ENCODE results near the gene SRRM2. TPM values are rescaled to one million over a fixed set of nuclear protein-coding genes. Genes with fewer than 3 reads are reported as not detected.
A peak's percentile ranks its signal among the peaks of the same experiment; 100 is the strongest.

The SRRM2 gene
- total RNA-seq, 4 donors from 2014 or later, result 545 to 3,500 (median 1,361) TPM

GRCh38 chr16:2775765-2776499 is 23.5 kb downstream of the SRRM2 start:
- Histone ChIP-seq H3K4me1 (peaks cover 17 to 32% (median 25%) of the 10 kb centered on the region in 4 donors), H3K4me3 (peak overlapping the region; percentile 72 to 98 (median 92)), H3K27me3 (no peaks in the 10 kb centered on the region), H3K9me3 (no peaks in the 10 kb centered on the region), H3K36me3 (peaks cover 0 to 13% (median 3%) of the 10 kb centered on the region in 4 donors), H3K27ac (peak overlapping the region; percentile 83 to 100 (median 99))
- in situ Hi-C loops (cut with MboI; ENCODE audit: low pct_ligation_motif_present in 1 of 4, low pct_unique_long_range_greater_than_20kb in 1 of 4, low sequenced_read_pairs in 3 of 4), result no loop called here
- no peak for DNase-seq
- TF ChIP-seq CTCF (IDR thresholded peaks at IDR 0.05) (no peak), POLR2A (IDR thresholded peaks at IDR 0.05) (no peak), POLR2AphosphoS5 (IDR thresholded peaks at IDR 0.05) (no peak), EP300 (IDR thresholded peaks at IDR 0.05; ENCODE audit: low read depth) (no peak)
- intact Hi-C loops (cut with DNase I; ENCODE audit: low total_unique reads), result no loop called here
- WGBS, 2 donors (ENCODE audit: low coverage in 1 of 2), result 38 to 41% methylated on average over 6 to 10 of the region's 11 CpGs

DNA sequence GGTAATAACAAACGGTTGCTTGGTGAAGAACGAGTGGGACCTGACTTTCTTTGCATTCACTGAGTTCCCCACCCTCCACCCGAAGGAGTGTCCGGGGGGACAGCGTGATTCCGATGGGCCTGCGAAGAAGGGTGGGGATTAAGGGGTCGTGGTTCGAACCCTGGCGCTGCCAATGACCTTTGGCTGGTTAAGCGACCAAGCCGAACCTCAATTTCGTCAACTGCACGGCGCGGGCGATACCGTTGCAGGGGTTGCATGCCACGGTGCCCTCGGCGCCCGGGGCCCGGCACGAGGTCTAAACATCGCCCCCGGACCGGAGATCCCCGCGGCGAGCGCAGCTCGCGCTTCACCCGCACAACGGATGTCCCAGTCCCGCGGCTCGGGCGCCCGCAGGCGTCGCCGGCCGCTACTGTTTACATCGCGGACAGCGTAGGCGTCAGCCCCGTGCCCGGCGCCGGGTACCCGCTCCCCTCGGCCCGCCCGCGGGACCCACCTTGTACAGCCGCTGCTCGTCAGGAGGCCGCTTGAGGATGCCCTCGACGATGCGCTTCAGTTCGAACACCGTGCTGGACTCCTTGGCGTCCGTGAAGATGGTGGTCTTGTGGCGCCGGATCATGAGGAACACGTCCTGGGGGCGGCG is 24.2 kb downstream of the SRRM2 start:
- in situ Hi-C loops (cut with MboI; ENCODE audit: low pct_ligation_motif_present in 1 of 4, low pct_unique_long_range_greater_than_20kb in 1 of 4, low sequenced_read_pairs in 3 of 4), result no loop called here
- Histone ChIP-seq H3K9me3 (no peaks in the 10 kb centered on the region), H3K27me3 (no peaks in the 10 kb centered on the region), H3K4me3 (peak overlapping the region; percentile 72 to 98 (median 92)), H3K36me3 (peaks cover 0 to 6% (median 0%) of the 10 kb centered on the region in 4 donors), H3K27ac (peak overlapping the region; percentile 83 to 100 (median 99)), H3K4me1 (peaks cover 16 to 27% (median 22%) of the 10 kb centered on the region in 4 donors)
- peak; percentile 9 for TF ChIP-seq POLR2A (IDR thresholded peaks at IDR 0.05)
- no peak for TF ChIP-seq POLR2AphosphoS5 (IDR thresholded peaks at IDR 0.05)
- no peak for TF ChIP-seq EP300 (IDR thresholded peaks at IDR 0.05; ENCODE audit: low read depth)
- TF ChIP-seq CTCF (IDR thresholded peaks at IDR 0.05), result no peak
- intact Hi-C loops (cut with DNase I; ENCODE audit: low total_unique reads), result no loop called here
- 0% methylated on average over 2 to 50 of the region's 72 CpGs for WGBS, 2 donors (ENCODE audit: low coverage in 1 of 2)
- DNase-seq, result no peak

DNA sequence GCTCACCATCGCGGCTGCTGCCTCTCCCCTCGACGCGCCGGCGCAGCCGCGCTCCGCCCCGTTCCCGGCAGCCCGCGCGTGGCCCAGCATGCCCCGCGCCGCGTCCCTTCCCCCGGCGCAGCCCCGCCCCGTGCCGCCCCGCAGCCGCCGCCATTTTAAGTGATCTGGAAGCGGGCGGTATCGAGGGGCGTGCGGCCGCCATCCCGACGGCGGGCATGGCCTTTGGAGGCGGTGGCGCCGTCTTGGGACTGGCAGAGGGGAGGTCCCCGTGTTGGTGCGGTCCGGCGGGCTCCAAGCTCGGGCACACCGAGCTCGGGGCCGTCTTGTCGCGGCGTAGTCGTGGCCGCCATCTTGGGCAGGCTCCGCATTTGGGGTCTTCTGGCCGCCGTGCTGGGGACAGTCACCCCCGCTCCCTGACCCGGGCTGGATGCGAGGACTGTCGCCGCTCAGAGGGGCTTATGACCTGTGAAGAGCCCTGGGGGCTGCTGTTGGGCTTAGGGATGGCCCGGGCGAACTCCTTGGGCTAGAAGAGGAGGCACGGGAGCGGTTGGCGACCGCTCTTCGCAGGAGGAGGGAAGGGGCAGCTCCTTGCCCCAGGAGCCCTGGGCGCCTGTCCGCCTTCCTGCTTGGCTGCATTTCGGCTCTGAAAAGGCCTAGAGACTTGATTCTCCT is 24.9 kb downstream of the SRRM2 start, which contains the start of gene ELOB:
Gene ELOB, minus strand, starts transcription at position 50 of the 672 bp plus-strand sequence. Its CDS starts 41 bp downstream, at position 9.
- H3K9me3 ChIP-seq, result no peaks in the 10 kb centered on the region
- peak; percentile 56 to 90 (median 87) for TF ChIP-seq POLR2AphosphoS5 (IDR thresholded peaks at IDR 0.05)
- peak; percentile 71 for TF ChIP-seq POLR2A (IDR thresholded peaks at IDR 0.05)
- TF ChIP-seq CTCF (IDR thresholded peaks at IDR 0.05), result no peak
- intact Hi-C loops (cut with DNase I; ENCODE audit: low total_unique reads), result no loop called here
- no peaks in the 10 kb centered on the region for H3K27me3 ChIP-seq
- WGBS, 2 donors (ENCODE audit: low coverage in 1 of 2), result 0% methylated on average over 37 of the region's 70 CpGs; no CpG with 5 or more reads in 1 of the 2 donors
- H3K4me3 ChIP-seq, result peak within 1 kb of the TSS; percentile 88 to 98 (median 96)
- peaks cover 16 to 27% (median 22%) of the 10 kb centered on the region in 4 donors for H3K4me1 ChIP-seq
- H3K27ac ChIP-seq, result peak within 1 kb of the TSS; percentile 99 to 100 (median 100)
- H3K36me3 ChIP-seq, result no peaks in the 10 kb centered on the region
- in situ Hi-C loops (cut with MboI; ENCODE audit: low pct_ligation_motif_present in 1 of 4, low pct_unique_long_range_greater_than_20kb in 1 of 4, low sequenced_read_pairs in 3 of 4), result no loop called here
- peak; percentile 91 for DNase-seq

All from transverse colon (tissue), 4 donors.